Esophagus squamous epithelium (tissue), 5 donors: ENCODE measurements around the gene PHACTR3. TPM values are rescaled to one million over a fixed set of nuclear protein-coding genes. Genes with fewer than 3 reads are reported as not detected.

ENCODE experiments used
- DNase-seq: peaks from one replicate; lab custom pipeline; 2025; lab: John Stamatoyannopoulos, UW
- H3K27ac ChIP-seq, 4 donors: fragments of 200-600 bp; sonication (generic); one replicate each; pipeline ENCODE4 v1.5.1; 2016 to 2019; ENCODE audit warnings: mild to moderate bottlenecking in 1 of 4
- H3K27me3 ChIP-seq, 4 donors: fragments of 200-600 bp; sonication (generic); 1 replicate in 3 of 4; 2 replicates in 1 of 4; pipeline versions ENCODE4 v1.5.1 to v1.6.0; 2017 to 2021; ENCODE audit warnings: antibody characterized with exemption in 1 of 4
- H3K36me3 ChIP-seq, 3 donors: fragments of 200-600 bp; sonication (generic); one replicate each; pipeline ENCODE4 v1.5.1; 2016 to 2019
- H3K4me1 ChIP-seq, 3 donors: fragments of 200-600 bp; sonication (generic); one replicate each; pipeline ENCODE4 v1.5.1; 2017 to 2019
- H3K4me3 ChIP-seq, 4 donors: fragments of 200-600 bp; sonication (generic); 1 replicate in 3 of 4; 2 replicates in 1 of 4; pipeline ENCODE4 v1.5.1; 2016 to 2019; ENCODE audit warnings: mild to moderate bottlenecking in 2 of 4, moderate library complexity in 1 of 4
- H3K9me3 ChIP-seq, 3 donors: fragments of 200-600 bp; sonication (generic); one replicate each; pipeline ENCODE4 v1.5.1; 2016 to 2019
- POLR2A ChIP-seq, 4 donors: fragments of 450-650 bp; IDR thresholded peaks; one replicate each; pipeline ENCODE4 v1.6.1; 2017; ENCODE audit warnings: antibody characterized with exemption in 4 of 4, mild to moderate bottlenecking in 4 of 4, moderate library complexity in 3 of 4
- WGBS, 2 donors: methylation state at CpG; one replicate each; pipeline ENCODE4 v1.1.5; 2018; 5-methylcytosine and 5-hydroxymethylcytosine counted together
- intact Hi-C: fragments of 100-400 bp; cut with DNase I; formaldehyde crosslinking; loops from one replicate; pipeline ENCODE4 v1.15.0; 2022
- total RNA-seq, 4 donors: library from RNA; depleted of rRNA; stranded (reverse); fragments of >200 nt; gene quantifications; one replicate each; pipeline ENCODE4 v1.1.0, GENCODE V29; 2016
- TF ChIP-seq, protein P1 (sequence below), 6 experiments: fragments of 450-650 bp in 4 of 6; fragments of 200-600 bp in 2 of 6; sonication (generic) in 2 of 6; IDR thresholded peaks; one replicate each; pipeline ENCODE4 v1.5.1; 2016 to 2019; ENCODE audit warnings: antibody characterized with exemption in 6 of 6, mild to moderate bottlenecking in 4 of 6, moderate library complexity in 4 of 6
- donor health status: DM: yes; HTN: yes; CAD: no.

PHACTR3 gene
- total RNA-seq, 4 donors from 2014 or later, result 0.13 to 2.5 (median 0.32) TPM

DNA sequence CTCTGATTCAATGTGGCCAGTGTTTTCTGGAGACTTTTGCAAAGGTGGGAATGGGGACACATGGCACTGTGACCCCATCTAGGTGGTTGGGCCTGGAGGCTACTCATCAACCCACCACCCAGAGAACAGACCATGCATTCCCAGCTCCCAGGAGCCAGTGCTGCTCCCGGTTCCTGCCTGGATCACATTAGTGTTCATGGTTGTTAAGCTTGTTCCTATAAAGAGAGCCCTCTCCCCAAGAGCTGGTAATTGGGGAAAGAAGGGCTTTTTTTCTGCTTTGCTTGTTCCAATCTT, 102.0 kb downstream of the PHACTR3 start:
- Histone ChIP-seq H3K4me1 (no peaks in the 10 kb centered on the region), H3K27ac (no peak overlapping the region), H3K4me3 (no peak overlapping the region), H3K36me3 (no peaks in the 10 kb centered on the region), H3K9me3 (no peaks in the 10 kb centered on the region), H3K27me3 (no peaks in the 10 kb centered on the region)
- intact Hi-C loops, result no loop called here
- no peak for TF ChIP-seq POLR2A (IDR thresholded peaks at IDR 0.05)
- 13% methylated on average over 1 of the region's 1 CpG; no CpG with 5 or more reads in 1 of the 2 donors for WGBS, 2 donors
- no peak for DNase-seq

DNA sequence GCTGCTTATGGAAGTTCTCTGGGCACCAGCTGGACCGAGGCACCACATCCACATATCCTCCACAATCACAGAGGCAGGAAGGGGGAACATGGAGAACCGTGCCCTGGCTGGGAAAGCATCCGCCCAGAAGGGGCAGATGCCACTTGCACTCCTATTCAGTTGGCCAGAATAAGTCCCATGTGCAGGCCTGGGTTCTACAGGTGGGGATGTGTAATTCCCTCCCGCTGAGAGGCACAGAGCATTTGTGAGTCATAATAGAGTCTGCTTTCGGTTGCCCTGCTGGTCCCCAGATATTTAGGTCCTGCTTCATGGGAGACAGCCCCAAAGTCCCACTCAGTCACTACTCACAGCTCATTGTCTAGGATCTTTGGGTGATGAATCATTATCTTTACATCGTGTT, 104.0 kb downstream of the PHACTR3 start:
- intact Hi-C loops, result no loop called here
- 44 to 71% methylated on average over 5 to 6 of the region's 6 CpGs for WGBS, 2 donors
- Histone ChIP-seq H3K9me3 (no peaks in the 10 kb centered on the region), H3K27me3 (no peaks in the 10 kb centered on the region), H3K27ac (no peak overlapping the region), H3K36me3 (no peaks in the 10 kb centered on the region), H3K4me3 (no peak overlapping the region), H3K4me1 (no peaks in the 10 kb centered on the region)
- DNase-seq, result no peak
- TF ChIP-seq POLR2A (IDR thresholded peaks at IDR 0.05), result no peak

DNA sequence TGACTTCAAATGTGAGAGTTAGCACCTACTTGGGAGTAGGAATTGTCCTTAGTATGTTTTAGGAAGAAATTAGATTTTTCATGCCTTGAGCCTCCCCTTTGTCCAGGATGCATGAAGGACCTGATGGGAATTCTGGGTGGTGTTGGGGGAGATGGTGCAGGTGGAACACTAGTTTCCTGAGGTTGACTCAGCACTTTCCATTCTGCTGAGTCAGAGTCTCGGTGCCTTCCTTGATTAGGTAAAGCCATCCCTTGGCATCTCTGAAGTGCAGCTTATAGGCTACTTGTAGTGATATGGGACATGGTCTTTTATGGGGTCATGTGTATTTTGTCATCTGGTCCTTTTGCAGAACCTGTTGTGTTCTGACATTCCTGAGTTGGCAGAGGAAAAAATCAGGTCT, 105.3 kb downstream of the PHACTR3 start:
- 17 to 40% methylated on average over 1 of the region's 1 CpG for WGBS, 2 donors
- intact Hi-C loops, result no loop called here
- H3K27me3 ChIP-seq, result no peaks in the 10 kb centered on the region
- H3K4me3 ChIP-seq, result no peak overlapping the region
- H3K4me1 ChIP-seq, result no peaks in the 10 kb centered on the region
- H3K9me3 ChIP-seq, result no peaks in the 10 kb centered on the region
- no peak for DNase-seq
- no peak overlapping the region for H3K27ac ChIP-seq
- no peak for TF ChIP-seq POLR2A (IDR thresholded peaks at IDR 0.05)
- TF ChIP-seq, protein P1, sequence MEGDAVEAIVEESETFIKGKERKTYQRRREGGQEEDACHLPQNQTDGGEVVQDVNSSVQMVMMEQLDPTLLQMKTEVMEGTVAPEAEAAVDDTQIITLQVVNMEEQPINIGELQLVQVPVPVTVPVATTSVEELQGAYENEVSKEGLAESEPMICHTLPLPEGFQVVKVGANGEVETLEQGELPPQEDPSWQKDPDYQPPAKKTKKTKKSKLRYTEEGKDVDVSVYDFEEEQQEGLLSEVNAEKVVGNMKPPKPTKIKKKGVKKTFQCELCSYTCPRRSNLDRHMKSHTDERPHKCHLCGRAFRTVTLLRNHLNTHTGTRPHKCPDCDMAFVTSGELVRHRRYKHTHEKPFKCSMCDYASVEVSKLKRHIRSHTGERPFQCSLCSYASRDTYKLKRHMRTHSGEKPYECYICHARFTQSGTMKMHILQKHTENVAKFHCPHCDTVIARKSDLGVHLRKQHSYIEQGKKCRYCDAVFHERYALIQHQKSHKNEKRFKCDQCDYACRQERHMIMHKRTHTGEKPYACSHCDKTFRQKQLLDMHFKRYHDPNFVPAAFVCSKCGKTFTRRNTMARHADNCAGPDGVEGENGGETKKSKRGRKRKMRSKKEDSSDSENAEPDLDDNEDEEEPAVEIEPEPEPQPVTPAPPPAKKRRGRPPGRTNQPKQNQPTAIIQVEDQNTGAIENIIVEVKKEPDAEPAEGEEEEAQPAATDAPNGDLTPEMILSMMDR (IDR thresholded peaks at IDR 0.05), result no peak
- no peaks in the 10 kb centered on the region for H3K36me3 ChIP-seq

DNA sequence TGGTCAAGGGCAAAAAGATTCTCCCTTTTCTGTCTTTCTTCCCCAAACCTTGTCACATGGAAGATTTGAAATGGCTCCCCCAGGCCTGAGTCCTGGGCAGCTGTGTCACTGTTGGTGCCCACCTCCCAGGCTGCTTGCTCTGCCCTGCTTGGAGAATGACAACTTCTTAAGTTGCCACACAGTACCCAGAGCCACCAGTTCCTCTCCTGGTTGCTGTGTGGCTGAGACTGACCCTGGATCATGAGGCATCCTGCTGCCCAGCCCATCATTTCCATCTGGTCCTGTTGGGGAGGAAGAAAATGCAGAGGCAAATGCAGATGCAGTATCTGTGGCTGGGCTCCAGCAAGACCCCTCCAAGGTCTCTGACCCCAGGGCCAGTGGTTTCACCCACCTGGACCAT, 113.7 kb downstream of the PHACTR3 start:
- Histone ChIP-seq H3K27me3 (peaks cover 0 to 18% (median 0%) of the 10 kb centered on the region in 4 donors), H3K4me1 (no peaks in the 10 kb centered on the region), H3K27ac (no peak overlapping the region), H3K4me3 (no peak overlapping the region), H3K9me3 (no peaks in the 10 kb centered on the region), H3K36me3 (no peaks in the 10 kb centered on the region)
- intact Hi-C loops, result no loop called here
- DNase-seq, result no peak
- TF ChIP-seq POLR2A (IDR thresholded peaks at IDR 0.05), result no peak
- TF ChIP-seq, protein P1 (IDR thresholded peaks at IDR 0.05), result no peak

DNA sequence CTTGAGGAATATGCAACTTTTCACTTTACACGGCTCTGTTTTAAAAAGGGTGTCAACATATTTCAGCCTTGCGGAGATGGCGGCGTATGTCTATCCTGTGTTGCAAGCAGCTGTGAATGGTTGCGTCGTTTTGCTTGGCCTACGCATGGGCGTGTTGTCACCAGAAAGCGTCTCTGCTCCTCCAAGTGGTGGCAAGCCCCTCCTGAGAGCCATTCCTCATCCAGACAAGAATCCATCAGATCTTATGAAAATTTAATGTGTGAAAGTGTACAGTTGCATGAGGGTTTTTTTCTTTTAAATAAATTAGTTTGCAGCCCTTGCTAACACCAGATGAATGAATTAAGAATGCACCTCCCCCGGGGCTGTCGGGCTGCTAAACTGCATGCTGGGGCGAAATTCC, 114.4 kb downstream of the PHACTR3 start:
- Histone ChIP-seq H3K9me3 (no peaks in the 10 kb centered on the region), H3K36me3 (no peaks in the 10 kb centered on the region), H3K4me1 (no peaks in the 10 kb centered on the region), H3K27ac (no peak overlapping the region), H3K4me3 (no peak overlapping the region), H3K27me3 (peaks cover 0 to 19% (median 0%) of the 10 kb centered on the region in 4 donors)
- TF ChIP-seq, protein P1 (IDR thresholded peaks at IDR 0.05), result no peak
- TF ChIP-seq POLR2A (IDR thresholded peaks at IDR 0.05), result no peak
- DNase-seq, result no peak
- WGBS, 2 donors, result 71 to 79% methylated on average over 10 to 12 of the region's 12 CpGs
- intact Hi-C loops, result no loop called here

DNA sequence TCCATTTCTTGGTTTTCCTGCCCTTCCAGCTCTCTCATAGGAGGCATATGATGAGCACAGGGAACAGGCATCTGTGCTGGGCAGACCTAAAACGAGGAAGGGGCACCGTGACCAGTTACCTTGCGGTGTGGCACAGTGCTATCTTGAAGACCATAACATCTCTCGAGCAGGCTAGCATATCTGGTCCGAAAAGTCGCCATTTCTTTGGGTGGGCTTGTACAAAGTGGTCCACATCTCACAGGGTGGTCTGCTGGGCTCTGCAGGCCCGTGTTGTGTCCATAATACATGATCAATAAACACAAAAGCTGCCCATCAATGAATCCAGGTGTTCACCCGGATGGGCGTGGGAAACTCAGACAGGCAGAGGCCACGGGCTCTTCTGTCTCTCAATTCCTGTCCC, 115.7 kb downstream of the PHACTR3 start:
- WGBS, 2 donors, result 70 to 86% methylated on average over 5 to 9 of the region's 10 CpGs

More for the DNA sequence above, 115.7 kb downstream of the PHACTR3 start:
- no peak for DNase-seq
- TF ChIP-seq, protein P1 (IDR thresholded peaks at IDR 0.05), result no peak
- TF ChIP-seq POLR2A (IDR thresholded peaks at IDR 0.05), result no peak
- no peak overlapping the region for H3K27ac ChIP-seq
- intact Hi-C loops, result no loop called here
- H3K4me1 ChIP-seq, result no peaks in the 10 kb centered on the region
- no peaks in the 10 kb centered on the region for H3K9me3 ChIP-seq
- H3K36me3 ChIP-seq, result no peaks in the 10 kb centered on the region
- peaks cover 0 to 32% (median 0%) of the 10 kb centered on the region in 4 donors for H3K27me3 ChIP-seq
- no peak overlapping the region for H3K4me3 ChIP-seq
